Cerebellar nuclear complex (tissue), 1 donor: ENCODE results near the gene JMJD1C.

Source experiments
- DNase-seq, 2 experiments: peaks; one replicate each; lab custom pipeline; 2025; lab: John Stamatoyannopoulos, UW

Gene JMJD1C

GRCh38 chr10:63478564-63478963 is 12.8 kb upstream of the JMJD1C start:
- DNase-seq = no peak

- no peak for DNase-seq
Measured at GRCh38 chr10:63477927-63478326, 12.2 kb upstream of the JMJD1C start.

GRCh38 chr10:63474488-63474887 is 8.7 kb upstream of the JMJD1C start:
- no peak for DNase-seq

GRCh38 chr10:63470928-63471327 is 5.2 kb upstream of the JMJD1C start:
- DNase-seq = no peak

- no peak for DNase-seq
Measured at GRCh38 chr10:63468947-63469346, 3.2 kb upstream of the JMJD1C start.

GRCh38 chr10:63467841-63468240 is 2.1 kb upstream of the JMJD1C start:
- no peak for DNase-seq

- no peak for DNase-seq
Measured at GRCh38 chr10:63466144-63466935, 563 bp upstream of the JMJD1C start.

GRCh38 chr10:63464402-63465292 is 1.1 kb downstream of the JMJD1C start:
- DNase-seq = no peak

- DNase-seq = no peak
Measured at GRCh38 chr10:63462442-63462841, 3.3 kb downstream of the JMJD1C start.

GRCh38 chr10:63458177-63458576 is 7.6 kb downstream of the JMJD1C start:
- DNase-seq = no peak

- DNase-seq = no peak
Measured at GRCh38 chr10:63457594-63457993, 8.2 kb downstream of the JMJD1C start.

- DNase-seq = no peak
Measured at GRCh38 chr10:63456437-63457210, 9.2 kb downstream of the JMJD1C start.

GRCh38 chr10:63455507-63455906 is 10.3 kb downstream of the JMJD1C start:
- DNase-seq = no peak

GRCh38 chr10:63454631-63455030 is 11.1 kb downstream of the JMJD1C start:
- no peak for DNase-seq

GRCh38 chr10:63452524-63452923 is 13.3 kb downstream of the JMJD1C start:
- no peak for DNase-seq

GRCh38 chr10:63446716-63447440 is 18.9 kb downstream of the JMJD1C start:
- no peak for DNase-seq

GRCh38 chr10:63441404-63441803 is 24.4 kb downstream of the JMJD1C start:
- no peak for DNase-seq

- no peak for DNase-seq
Measured at GRCh38 chr10:63439607-63440006, 26.2 kb downstream of the JMJD1C start.

- no peak for DNase-seq
Measured at GRCh38 chr10:63438506-63439498, 27.0 kb downstream of the JMJD1C start.
